ENCODE measurements around the gene EDA.

The EDA gene

GRCh38 chrX:70030301-70030767, 414.4 kb downstream of the EDA start:
- peak; percentile 14 for DNase-seq

DNA sequence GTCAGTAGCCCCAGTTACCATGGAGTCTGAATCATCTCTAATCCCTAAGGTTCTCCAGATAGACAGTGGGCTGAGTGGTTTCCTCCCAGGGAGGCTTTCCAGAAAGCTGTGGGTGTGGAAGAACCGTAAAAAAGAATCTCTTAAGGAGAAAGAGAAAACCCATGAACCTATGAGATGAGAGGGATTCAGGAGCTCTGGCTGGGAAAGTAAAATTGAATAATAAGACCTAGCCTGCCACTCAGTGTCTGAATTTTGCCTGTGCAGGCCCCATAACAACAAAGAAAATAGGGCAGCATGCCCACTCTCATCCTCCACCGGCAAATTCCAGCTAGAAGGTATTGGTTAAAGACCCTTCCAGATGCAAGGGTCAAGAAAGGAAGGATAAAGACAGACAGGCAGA, 416.9 kb downstream of the EDA start:
- no peak for DNase-seq

GRCh38 chrX:70033348-70034051, 417.6 kb downstream of the EDA start:
- peak; percentile 14 for DNase-seq

DNA sequence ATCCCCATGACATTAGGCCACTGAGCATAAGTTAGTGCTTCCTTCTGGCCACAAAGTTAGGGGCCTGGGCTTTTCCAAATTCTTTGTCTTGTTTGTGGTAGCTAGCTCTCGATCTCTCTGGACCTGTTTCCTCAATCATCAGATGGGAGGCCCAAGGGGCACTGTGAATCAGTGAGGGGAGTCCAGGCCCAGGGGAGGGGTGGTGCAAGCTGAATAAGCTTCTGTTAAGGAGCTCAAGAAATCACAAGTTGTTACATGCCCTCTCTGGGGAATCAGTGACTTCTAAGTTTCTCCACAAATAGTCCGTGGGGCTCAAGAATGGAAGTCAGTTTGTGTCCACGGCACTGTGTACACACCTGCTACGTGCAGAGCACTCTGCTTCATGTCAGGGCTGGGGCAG, 418.7 kb downstream of the EDA start:
- DNase-seq, result no peak

GRCh38 chrX:70038515-70038914, 422.6 kb downstream of the EDA start:
- no peak for DNase-seq

- no peak for DNase-seq
These were observed 423.0 kb downstream of the EDA start for GRCh38 chrX:70038951-70039350.

DNA sequence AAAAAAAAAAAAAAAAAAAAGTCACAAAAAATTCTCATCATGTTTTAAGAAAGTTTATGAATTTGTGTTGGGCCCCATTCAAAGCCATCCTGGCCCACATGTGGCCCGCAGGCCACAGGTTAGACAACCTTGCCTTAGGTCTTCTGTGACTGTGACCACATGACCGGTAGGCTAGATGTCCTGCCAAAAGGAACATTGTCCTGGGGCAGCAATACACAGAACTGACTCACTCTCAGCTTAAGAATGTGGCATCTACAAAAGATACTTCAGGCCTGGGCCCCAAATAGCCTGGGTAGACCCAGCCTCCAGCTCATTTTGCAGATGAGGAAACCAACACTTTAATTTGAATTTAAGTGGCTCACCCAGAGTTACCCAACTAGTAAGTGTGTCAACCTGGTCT, 423.8 kb downstream of the EDA start:
- no peak for DNase-seq

DNA sequence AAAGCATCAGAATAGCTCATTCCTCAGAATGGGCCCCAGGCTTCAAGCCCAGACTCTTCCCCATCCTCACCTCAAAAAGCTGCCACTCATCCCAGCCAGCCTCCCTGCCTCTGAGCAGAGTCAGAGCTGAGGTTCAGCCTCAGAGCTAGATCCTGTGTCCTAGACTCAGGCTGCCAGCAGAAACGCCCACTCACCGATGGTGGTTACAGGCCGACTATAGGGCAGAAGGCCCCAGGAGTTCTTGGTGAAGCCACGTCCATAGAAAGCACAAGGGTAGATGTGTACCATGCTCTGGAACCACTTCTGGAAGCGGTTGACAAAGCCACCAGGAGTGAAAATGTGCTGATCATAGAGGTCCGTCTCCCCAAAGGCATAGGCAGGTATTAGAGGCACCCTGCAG, 426.1 kb downstream of the EDA start:
- DNase-seq, result no peak

- DNase-seq, result no peak
These were observed 426.8 kb downstream of the EDA start for GRCh38 chrX:70042399-70043371.

- no peak for DNase-seq
These were observed 427.8 kb downstream of the EDA start for GRCh38 chrX:70043685-70044084.

GRCh38 chrX:70044541-70045245, 428.8 kb downstream of the EDA start:
- DNase-seq, result no peak

GRCh38 chrX:70046978-70047377, 431.1 kb downstream of the EDA start:
- DNase-seq, result no peak

DNA sequence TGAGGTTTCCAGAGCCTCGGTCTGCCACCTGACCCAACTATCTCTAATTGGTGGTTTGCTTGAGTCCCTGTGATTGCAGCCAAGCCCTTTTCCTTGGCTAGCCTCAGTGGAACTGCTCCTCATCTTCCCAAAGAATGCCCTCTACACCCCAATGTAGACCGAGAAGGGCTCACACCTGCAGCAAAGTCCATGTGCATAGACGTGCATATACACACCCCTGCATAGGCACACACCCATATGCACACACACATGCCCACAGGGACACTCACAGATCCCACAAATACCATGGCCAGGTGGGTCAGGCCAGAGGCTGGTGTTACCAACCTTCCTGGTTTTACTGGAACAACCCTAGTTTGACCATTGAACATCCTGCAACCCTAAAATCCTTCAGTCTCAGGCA, 433.5 kb downstream of the EDA start:
- DNase-seq, result no peak

DNA sequence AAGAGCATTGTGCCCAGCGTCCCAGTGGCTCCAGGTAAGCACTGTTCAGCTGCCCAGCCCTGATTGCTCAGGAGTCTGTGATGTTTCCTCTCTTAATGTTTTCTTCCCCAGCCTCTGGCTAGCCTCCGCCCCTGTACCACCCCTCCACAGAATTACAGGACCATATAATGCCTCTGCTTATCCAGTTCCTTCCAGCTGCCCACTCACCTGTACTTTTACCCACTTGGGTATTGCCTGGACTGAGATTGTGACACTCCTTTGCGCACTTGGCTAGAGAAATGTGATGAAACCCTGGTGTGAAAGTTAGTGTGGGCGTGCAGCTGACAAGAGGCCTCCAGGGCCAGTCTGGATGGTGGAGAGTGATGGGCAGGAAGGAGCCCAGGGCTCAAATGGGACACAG, 434.0 kb downstream of the EDA start, which contains the start of gene AWAT2:
Gene AWAT2, minus strand, starts transcription at position 14 of the 400 bp plus-strand sequence. Its CDS starts 6 bp downstream, at position 8.
- no peak for DNase-seq

- DNase-seq, result no peak
These were observed 437.1 kb downstream of the EDA start for GRCh38 chrX:70052895-70053615.

- DNase-seq, result no peak
These were observed 438.5 kb downstream of the EDA start for GRCh38 chrX:70054391-70054790.

DNA sequence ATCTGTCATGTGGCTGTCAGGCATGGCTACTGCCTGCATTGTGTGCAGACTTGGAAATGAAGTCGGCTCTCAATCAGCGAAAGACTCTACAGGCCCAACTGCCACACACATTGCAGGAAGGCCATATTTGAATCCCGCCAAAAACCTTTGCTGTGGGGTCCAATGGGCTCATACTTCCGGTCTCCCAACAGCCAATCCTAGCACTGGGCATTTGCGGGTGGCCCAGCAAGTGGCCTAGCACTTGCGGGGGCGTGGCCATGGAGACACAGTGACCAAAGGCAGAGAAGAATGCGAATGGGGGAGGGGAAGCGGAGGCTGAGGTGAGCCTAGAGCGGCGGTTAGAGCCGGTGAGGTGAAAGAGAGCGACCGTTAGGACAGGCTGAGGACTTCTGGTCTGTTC, 446.2 kb downstream of the EDA start, which contains the start of gene OTUD6A:
Gene OTUD6A, plus strand, starts transcription at position 382 of the 400 bp plus-strand sequence. CDS start 68 bp downstream, outside the sequence.
- no peak for DNase-seq

DNA sequence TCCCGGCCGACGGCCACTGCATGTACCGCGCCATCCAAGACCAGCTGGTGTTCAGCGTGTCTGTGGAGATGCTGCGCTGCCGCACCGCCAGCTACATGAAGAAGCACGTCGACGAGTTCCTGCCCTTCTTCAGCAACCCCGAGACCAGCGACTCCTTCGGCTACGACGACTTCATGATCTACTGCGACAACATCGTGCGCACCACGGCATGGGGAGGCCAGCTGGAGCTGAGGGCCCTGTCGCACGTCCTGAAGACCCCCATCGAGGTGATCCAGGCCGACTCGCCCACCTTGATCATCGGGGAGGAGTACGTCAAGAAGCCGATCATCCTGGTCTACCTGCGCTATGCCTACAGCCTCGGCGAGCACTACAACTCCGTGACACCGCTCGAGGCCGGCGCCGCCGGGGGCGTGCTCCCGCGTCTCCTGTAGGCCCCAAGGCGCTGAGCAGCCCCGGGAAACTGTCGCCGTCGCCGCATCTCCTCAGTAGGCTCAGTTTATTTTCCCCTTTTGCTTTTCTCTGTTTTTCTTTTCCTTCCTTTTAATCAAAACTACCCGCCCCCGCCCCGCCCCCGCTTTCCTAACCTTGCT, 447.1 kb downstream of the EDA start:
- DNase-seq, result no peak

- no peak for DNase-seq
These were observed 450.7 kb downstream of the EDA start for GRCh38 chrX:70066646-70067045.

GRCh38 chrX:70079297-70079696, 463.4 kb downstream of the EDA start:
- DNase-seq, result no peak

GRCh38 chrX:70079870-70080269, 464.0 kb downstream of the EDA start:
- no peak for DNase-seq

- no peak for DNase-seq
These were observed 466.8 kb downstream of the EDA start for GRCh38 chrX:70082723-70083122.
